Fibroblast of pulmonary artery (primary cell): ENCODE measurements around the gene FARP2.
A peak's percentile ranks its signal among the peaks of the same experiment; 100 is the strongest.

Experiments used
- DNase-seq: peaks from one replicate; pipeline ENCODE4 v3.0.0-alpha.2; 2010; ENCODE audit warnings: low read depth
- H3K4me3 ChIP-seq: replicated peaks from 2 replicates; pipeline ENCODE4 v1.5.1; 2011; ENCODE audit warnings: low read depth, mild to moderate bottlenecking, control low read depth, low read length, moderate library complexity
- TF ChIP-seq, protein P1 (sequence below): IDR thresholded peaks from 2 replicates; pipeline ENCODE4 v1.5.1; 2011; ENCODE audit warnings: mild to moderate bottlenecking, control low read depth, low read length, inconsistent platforms; ENCODE audit errors: missing control alignments

FARP2 gene

GRCh38 chr2:241507430-241508239 lies 151.6 kb downstream of the FARP2 start:
- peak; percentile 41 for DNase-seq
- TF ChIP-seq, protein P1, sequence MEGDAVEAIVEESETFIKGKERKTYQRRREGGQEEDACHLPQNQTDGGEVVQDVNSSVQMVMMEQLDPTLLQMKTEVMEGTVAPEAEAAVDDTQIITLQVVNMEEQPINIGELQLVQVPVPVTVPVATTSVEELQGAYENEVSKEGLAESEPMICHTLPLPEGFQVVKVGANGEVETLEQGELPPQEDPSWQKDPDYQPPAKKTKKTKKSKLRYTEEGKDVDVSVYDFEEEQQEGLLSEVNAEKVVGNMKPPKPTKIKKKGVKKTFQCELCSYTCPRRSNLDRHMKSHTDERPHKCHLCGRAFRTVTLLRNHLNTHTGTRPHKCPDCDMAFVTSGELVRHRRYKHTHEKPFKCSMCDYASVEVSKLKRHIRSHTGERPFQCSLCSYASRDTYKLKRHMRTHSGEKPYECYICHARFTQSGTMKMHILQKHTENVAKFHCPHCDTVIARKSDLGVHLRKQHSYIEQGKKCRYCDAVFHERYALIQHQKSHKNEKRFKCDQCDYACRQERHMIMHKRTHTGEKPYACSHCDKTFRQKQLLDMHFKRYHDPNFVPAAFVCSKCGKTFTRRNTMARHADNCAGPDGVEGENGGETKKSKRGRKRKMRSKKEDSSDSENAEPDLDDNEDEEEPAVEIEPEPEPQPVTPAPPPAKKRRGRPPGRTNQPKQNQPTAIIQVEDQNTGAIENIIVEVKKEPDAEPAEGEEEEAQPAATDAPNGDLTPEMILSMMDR = peak; percentile 15
- peak overlapping the region; percentile 81 for H3K4me3 ChIP-seq

- peak; percentile 99 for DNase-seq
- peak within 1 kb of the TSS; percentile 81 for H3K4me3 ChIP-seq
- TF ChIP-seq, protein P1 = no peak
Observed at GRCh38 chr2:241508240-241509154, 152.4 kb downstream of the FARP2 start, which contains the start of gene STK25. TSS of gene STK25 (minus strand) at chr2:241508584. CDS start at chr2:241508035, 549 bp downstream.

DNA sequence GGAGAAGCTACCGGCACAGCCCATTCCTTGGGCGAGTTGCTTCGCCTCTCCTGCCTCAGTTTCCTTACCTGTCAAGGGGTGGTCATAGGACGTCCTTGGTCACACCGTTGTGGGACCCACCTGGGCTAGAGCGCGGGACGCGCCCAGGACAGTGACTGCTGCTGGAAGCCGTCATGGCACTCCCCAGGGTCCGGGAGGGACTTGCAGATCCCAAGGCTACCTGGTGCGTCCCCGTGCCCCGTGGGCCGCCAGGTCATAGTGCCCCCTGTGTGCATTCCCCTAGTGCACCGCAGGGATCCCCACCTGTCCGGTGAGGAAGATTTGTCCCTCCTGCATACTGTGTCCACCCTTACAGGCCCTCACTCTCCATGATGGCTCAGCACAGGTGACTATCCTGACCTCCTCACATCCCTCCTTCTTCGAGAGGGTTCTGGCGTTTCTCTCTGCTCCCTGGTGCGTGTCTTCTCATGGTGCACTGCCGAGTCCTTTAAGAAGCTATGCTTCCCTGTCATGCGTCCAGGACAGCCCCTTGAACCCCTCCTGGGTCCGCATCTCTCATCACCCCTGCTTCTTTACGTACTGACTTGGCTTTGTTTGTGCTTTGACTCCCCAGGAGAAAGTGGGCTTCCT lies 153.2 kb downstream of the FARP2 start:
- no peak for DNase-seq
- peak overlapping the region; percentile 81 for H3K4me3 ChIP-seq
- TF ChIP-seq, protein P1 = no peak

DNA sequence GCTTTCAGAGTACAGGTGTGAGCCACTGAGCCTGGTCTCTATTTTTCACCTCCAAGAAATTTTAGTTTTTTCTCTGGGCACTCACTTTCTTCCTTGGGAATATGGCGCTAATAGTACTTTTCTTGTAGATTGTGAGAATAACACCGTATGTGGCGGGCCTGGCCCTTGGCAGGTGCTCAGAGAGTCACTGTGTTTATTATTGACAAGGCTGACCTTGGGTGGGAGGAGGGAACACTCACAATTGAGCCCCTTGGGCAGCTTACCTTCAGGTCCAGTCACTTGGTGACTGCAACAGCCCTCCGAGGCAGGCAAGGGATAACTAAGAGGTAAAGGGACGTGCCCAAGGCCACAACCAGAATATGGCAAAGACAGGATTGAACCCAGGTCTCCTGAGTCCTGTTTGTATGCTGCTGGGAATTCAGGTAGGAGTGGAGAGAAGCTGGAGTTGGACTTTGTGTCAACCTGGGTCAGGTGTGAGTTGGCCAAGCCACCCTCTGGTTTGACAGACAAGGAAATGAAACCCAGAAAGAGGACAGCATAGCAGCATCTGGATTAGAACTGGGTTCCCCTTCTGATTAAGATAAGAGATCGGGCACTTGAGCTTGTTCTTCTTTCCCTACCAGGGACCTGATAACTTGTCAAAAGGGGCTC lies 155.1 kb downstream of the FARP2 start:
- no peak for DNase-seq
- H3K4me3 ChIP-seq = no peak overlapping the region
- TF ChIP-seq, protein P1 = no peak

DNA sequence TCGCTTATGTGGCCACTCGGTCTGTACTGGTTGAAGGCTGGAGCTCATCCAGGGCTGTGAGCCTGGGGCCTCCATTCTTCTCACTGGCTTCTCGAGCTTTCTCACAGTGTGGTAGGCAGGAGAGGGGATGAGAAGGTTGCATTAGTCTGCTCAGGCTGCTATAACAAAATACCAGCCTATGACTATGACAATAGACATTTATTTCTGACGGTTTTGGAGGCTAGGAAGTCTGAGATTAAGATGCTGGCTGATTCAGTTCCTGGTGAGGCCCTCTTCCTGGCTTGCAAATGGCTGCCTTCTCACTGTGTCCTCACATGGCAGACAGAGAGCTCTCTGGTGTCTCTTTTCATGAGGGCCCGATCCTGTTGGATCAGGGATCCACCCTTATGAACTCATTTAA lies 158.5 kb downstream of the FARP2 start:
- TF ChIP-seq, protein P1 = no peak
- H3K4me3 ChIP-seq = no peak overlapping the region
- DNase-seq = peak; percentile 18

DNA sequence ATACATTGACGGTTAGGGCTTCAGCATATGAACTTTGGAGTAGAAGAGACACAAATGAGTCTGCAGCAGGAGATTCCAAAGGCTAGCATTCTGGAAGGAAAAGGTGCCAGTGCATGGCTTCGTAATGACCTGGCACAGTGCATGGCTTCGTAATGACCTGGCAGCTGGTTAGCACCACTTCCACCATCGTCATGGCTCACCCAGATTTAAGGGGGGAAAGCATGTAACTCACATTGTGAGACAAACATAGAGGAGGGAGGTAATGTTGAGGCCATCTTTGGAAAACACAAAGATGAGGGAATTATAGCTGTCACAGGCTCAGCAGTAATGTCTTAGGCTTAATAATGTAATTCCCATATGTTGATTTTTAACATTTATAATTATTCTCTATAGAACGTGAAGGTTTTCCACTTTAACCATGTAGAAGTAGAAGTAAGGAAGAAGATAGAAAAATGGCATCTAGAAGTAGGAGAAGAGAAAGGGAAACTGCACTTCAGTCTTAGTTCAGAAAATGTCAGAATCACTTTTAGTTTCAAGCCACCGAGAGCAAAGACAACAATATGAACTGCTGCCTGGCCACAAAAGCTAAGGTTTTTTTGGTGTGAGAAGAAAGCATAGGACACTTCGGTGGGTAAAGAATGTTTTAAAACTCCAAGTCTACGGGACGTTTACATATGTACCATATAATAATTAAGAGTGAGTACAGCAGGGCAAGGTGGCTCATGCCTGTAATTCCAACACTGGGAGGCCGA lies 159.1 kb downstream of the FARP2 start:
- H3K4me3 ChIP-seq = no peak overlapping the region
- TF ChIP-seq, protein P1 = no peak
- DNase-seq = no peak
